HUES64 (cell line): ENCODE measurements around the gene KHDRBS1.

ENCODE experiments used
- H3K27ac ChIP-seq: 2 replicates; pipeline ENCODE4 v1.7.0; 2013; ENCODE audit warnings: low read depth, low read length, inconsistent platforms
- H3K27me3 ChIP-seq: 2 replicates; pipeline ENCODE4 v1.6.1; 2013; ENCODE audit warnings: mild to moderate bottlenecking, low read length; ENCODE audit not compliant: insufficient read depth
- H3K36me3 ChIP-seq: 2 replicates; pipeline ENCODE4 v1.6.1; 2013; ENCODE audit warnings: mild to moderate bottlenecking, low read length; ENCODE audit not compliant: insufficient read depth
- H3K4me1 ChIP-seq: 2 replicates; pipeline ENCODE4 v1.6.1; 2013; ENCODE audit warnings: mild to moderate bottlenecking, low read length, moderate library complexity; ENCODE audit not compliant: insufficient read depth
- H3K4me3 ChIP-seq: 2 replicates; pipeline ENCODE4 v1.5.1; 2013; ENCODE audit warnings: mild to moderate bottlenecking, low read length, moderate library complexity
- H3K9ac ChIP-seq: 2 replicates; pipeline ENCODE4 v1.6.1; 2013; ENCODE audit warnings: mild to moderate bottlenecking, low read depth, low read length
- H3K9me3 ChIP-seq: 2 replicates; pipeline ENCODE4 v1.6.1; 2013; ENCODE audit warnings: low read depth, low read length; ENCODE audit not compliant: insufficient read depth
- WGBS: fragments of 150-250, 120-280 bp; methylation state at CpG from one replicate; pipeline ENCODE4 v1.1.7; 2013; ENCODE audit warnings: missing lambda C conversion rate; 5-methylcytosine and 5-hydroxymethylcytosine counted together

Gene KHDRBS1

GRCh38 chr1:32042330-32042729 lies 28.7 kb downstream of the KHDRBS1 start:
- Histone ChIP-seq H3K36me3 (peaks cover 53% of the 10 kb centered on the region), H3K4me3 (no peak overlapping the region), H3K4me1 (no peaks in the 10 kb centered on the region), H3K9me3 (no peaks in the 10 kb centered on the region), H3K27me3 (no peaks in the 10 kb centered on the region), H3K27ac (no peak overlapping the region), H3K9ac (no peak overlapping the region)
- 95% methylated on average over 5 of the region's 5 CpGs for WGBS

GRCh38 chr1:32044234-32044633 lies 30.6 kb downstream of the KHDRBS1 start:
- no peaks in the 10 kb centered on the region for H3K4me1 ChIP-seq
- WGBS: 100% methylated on average over 1 of the region's 1 CpG
- no peak overlapping the region for H3K9ac ChIP-seq
- H3K4me3 ChIP-seq: no peak overlapping the region
- no peaks in the 10 kb centered on the region for H3K9me3 ChIP-seq
- H3K27me3 ChIP-seq: no peaks in the 10 kb centered on the region
- no peak overlapping the region for H3K27ac ChIP-seq
- H3K36me3 ChIP-seq: peaks cover 53% of the 10 kb centered on the region

GRCh38 chr1:32045772-32046171 lies 32.1 kb downstream of the KHDRBS1 start:
- WGBS: 98% methylated on average over 2 of the region's 2 CpGs
- Histone ChIP-seq H3K36me3 (peaks cover 51% of the 10 kb centered on the region), H3K9me3 (no peaks in the 10 kb centered on the region), H3K9ac (no peak overlapping the region), H3K27ac (no peak overlapping the region), H3K27me3 (no peaks in the 10 kb centered on the region), H3K4me1 (no peaks in the 10 kb centered on the region), H3K4me3 (no peak overlapping the region)

GRCh38 chr1:32047701-32048100 lies 34.0 kb downstream of the KHDRBS1 start:
- Histone ChIP-seq H3K27me3 (no peaks in the 10 kb centered on the region), H3K27ac (no peak overlapping the region), H3K9ac (no peak overlapping the region), H3K36me3 (peaks cover 61% of the 10 kb centered on the region), H3K9me3 (no peaks in the 10 kb centered on the region), H3K4me1 (no peaks in the 10 kb centered on the region), H3K4me3 (no peak overlapping the region)

DNA sequence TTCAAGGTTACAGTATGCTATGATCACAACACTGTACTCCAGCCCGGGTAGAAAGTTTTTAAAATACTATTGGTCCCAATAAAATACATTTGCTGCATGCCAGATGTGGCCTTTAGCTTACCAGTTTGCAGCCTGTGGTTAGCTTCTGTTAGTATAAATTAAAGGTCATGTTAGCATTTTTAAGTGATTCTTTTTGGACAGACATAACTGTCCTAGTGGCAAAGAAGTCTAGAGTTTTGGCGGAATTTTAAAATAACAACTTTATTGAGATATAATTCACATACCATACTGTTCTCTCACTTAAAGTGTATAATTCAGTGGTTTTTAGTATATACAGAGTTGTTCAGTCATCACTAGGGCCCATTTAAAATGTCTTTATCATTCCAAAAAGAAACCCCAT lies 34.8 kb downstream of the KHDRBS1 start:
- WGBS: 88% methylated on average over 1 of the region's 2 CpGs
- no peaks in the 10 kb centered on the region for H3K4me1 ChIP-seq
- peaks cover 68% of the 10 kb centered on the region for H3K36me3 ChIP-seq

DNA sequence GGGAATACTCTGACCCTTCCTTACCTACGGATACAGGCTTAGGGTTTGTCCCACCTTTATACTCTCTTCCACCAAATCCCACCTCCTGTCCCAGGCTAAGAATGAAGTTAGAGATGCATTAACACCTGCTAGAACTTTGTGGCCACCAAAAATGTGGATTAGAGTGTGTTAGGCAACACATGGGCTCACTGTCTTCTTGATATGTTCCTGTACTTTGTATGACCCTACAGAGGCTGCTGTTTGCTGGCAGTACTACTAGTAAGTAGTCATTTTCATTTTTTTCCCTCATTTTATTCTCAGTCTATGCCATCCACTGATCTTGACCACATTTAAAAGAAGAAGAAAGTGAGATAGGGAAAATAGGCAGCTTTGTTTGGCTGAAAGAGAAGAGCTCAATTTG lies 38.0 kb downstream of the KHDRBS1 start:
- Histone ChIP-seq H3K4me1 (no peaks in the 10 kb centered on the region), H3K27ac (no peak overlapping the region), H3K27me3 (no peaks in the 10 kb centered on the region), H3K9me3 (no peaks in the 10 kb centered on the region), H3K36me3 (peaks cover 94% of the 10 kb centered on the region), H3K4me3 (no peak overlapping the region), H3K9ac (no peak overlapping the region)
- WGBS: 93% methylated on average over 1 of the region's 1 CpG

More for the DNA sequence above, 34.8 kb downstream of the KHDRBS1 start:
- H3K27me3 ChIP-seq: no peaks in the 10 kb centered on the region
- no peaks in the 10 kb centered on the region for H3K9me3 ChIP-seq
- H3K4me3 ChIP-seq: no peak overlapping the region
- H3K27ac ChIP-seq: no peak overlapping the region
- H3K9ac ChIP-seq: no peak overlapping the region

DNA sequence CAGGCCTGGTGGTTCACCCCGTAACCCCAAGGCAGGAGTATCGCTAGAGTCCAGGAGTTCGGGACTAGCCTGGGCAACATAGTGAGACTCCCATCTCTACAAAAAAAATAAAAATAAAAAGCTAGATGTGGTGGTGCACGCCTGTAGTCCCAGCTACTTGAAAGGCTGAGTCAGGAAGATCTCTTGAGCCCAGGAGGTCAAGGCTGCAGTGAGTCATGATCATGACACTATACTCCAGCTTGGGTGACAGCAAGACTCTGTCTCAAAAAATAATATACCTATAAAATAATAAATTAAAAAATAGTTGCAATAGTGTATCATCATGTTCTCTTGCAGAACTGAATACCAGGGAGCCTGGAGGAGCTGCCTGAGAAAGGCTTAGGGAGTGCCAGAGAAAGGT lies 39.2 kb downstream of the KHDRBS1 start:
- 93% methylated on average over 4 of the region's 4 CpGs for WGBS
- Histone ChIP-seq H3K9ac (no peak overlapping the region), H3K36me3 (peaks cover 89% of the 10 kb centered on the region), H3K27me3 (no peaks in the 10 kb centered on the region), H3K4me3 (no peak overlapping the region), H3K4me1 (no peaks in the 10 kb centered on the region), H3K9me3 (no peaks in the 10 kb centered on the region), H3K27ac (no peak overlapping the region)

- no peak overlapping the region for H3K4me3 ChIP-seq
- no peak overlapping the region for H3K27ac ChIP-seq
- WGBS: 94% methylated on average over 5 of the region's 5 CpGs
- H3K9me3 ChIP-seq: no peaks in the 10 kb centered on the region
- H3K36me3 ChIP-seq: peaks cover 91% of the 10 kb centered on the region
- H3K9ac ChIP-seq: no peak overlapping the region
- peaks cover 9% of the 10 kb centered on the region for H3K4me1 ChIP-seq
- H3K27me3 ChIP-seq: no peaks in the 10 kb centered on the region
These were observed 41.7 kb downstream of the KHDRBS1 start for GRCh38 chr1:32055416-32055815.

DNA sequence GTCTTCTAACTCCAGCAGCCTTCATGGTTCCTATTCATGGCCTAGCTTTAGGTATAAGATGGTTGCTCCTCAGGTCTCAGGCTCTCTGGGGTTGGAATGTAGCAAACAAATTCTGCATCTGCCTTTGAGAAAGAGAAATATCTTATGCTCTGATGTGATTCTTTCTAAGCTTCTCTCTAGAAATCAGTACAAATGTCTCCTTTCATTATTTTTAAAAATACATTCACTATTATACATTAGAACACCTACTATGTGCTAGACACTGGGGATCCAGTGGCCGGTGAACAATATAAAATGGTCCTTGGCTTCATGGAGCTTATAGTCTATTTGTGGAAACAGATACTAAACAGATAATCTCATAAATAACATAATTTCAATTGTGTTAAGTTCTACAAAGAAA lies 42.9 kb downstream of the KHDRBS1 start:
- peaks cover 90% of the 10 kb centered on the region for H3K36me3 ChIP-seq
- H3K9me3 ChIP-seq: no peaks in the 10 kb centered on the region
- no peak overlapping the region for H3K9ac ChIP-seq
- no CpG with 5 or more reads among the region's 1 CpG for WGBS
- peaks cover 19% of the 10 kb centered on the region for H3K4me1 ChIP-seq
- H3K27me3 ChIP-seq: no peaks in the 10 kb centered on the region
- no peak overlapping the region for H3K27ac ChIP-seq
- no peak overlapping the region for H3K4me3 ChIP-seq

- no peak overlapping the region; the same call in 1 of the 2 replicates for H3K27ac ChIP-seq
- H3K4me3 ChIP-seq: no peak overlapping the region
- peaks cover 53% of the 10 kb centered on the region for H3K36me3 ChIP-seq
- no peaks in the 10 kb centered on the region for H3K9me3 ChIP-seq
- peaks cover 28% of the 10 kb centered on the region for H3K4me1 ChIP-seq
- no peaks in the 10 kb centered on the region for H3K27me3 ChIP-seq
- H3K9ac ChIP-seq: no peak overlapping the region
These were observed 47.2 kb downstream of the KHDRBS1 start for GRCh38 chr1:32060914-32061313.

DNA sequence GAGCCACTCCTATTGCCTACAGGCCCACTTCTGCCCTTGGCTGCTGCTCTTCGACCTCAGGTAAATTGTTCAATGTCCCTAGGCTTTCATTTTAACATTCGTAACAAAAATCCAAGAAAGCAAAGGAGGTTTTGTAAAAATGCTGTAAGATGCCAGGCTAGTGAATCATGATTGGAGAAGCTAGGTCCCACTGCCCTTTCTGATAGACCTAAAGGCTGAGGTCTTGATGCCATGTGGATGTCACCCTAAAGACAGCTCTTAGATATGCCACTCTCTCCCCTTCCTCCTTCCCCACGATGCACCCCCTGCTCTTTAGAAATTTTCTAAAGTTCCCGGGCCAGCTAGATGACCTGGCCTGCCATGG lies 49.2 kb downstream of the KHDRBS1 start:
- H3K9me3 ChIP-seq: no peaks in the 10 kb centered on the region
- H3K27ac ChIP-seq: peak overlapping the region; percentile 58; the same call in 1 of the 2 replicates
- H3K4me3 ChIP-seq: no peak overlapping the region
- peaks cover 38% of the 10 kb centered on the region for H3K36me3 ChIP-seq
- H3K9ac ChIP-seq: no peak overlapping the region
- no peaks in the 10 kb centered on the region for H3K27me3 ChIP-seq
- peaks cover 28% of the 10 kb centered on the region for H3K4me1 ChIP-seq
- 93% methylated on average over 4 of the region's 4 CpGs for WGBS

DNA sequence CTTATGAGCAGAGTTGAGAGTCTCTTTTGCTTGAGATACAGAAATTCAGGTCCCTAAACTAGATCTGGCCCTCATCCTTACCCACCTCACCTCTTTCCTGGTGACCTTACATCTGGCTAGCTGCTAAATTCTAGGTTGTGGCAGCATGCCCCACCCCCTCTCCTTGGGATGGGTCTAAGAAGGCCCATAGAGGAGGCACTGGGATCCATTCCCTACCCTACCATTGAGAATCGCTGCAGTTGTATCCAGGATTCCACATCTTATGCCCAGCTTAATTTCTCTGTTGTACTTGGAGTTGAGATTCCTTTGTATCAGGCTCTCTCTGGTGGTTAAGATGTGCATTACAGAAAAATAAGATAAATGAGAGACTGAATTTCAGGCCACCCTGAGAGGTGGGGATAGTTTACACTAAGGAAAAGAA lies 49.6 kb downstream of the KHDRBS1 start:
- no peaks in the 10 kb centered on the region for H3K27me3 ChIP-seq
- H3K27ac ChIP-seq: peak overlapping the region; percentile 58; the same call in 1 of the 2 replicates
- H3K9ac ChIP-seq: no peak overlapping the region
- H3K4me3 ChIP-seq: no peak overlapping the region
- peaks cover 33% of the 10 kb centered on the region for H3K36me3 ChIP-seq
- WGBS: 86% methylated on average over 1 of the region's 1 CpG
- peaks cover 29% of the 10 kb centered on the region for H3K4me1 ChIP-seq
- no peaks in the 10 kb centered on the region for H3K9me3 ChIP-seq
